HG03025 (cell line): ENCODE results near the gene EFNA2.

Experiments
- ATAC-seq: cut with Tn5 transposase; IDR thresholded peaks from one replicate; pipeline ENCODE4 v1.9.1; 2021; ENCODE audit warnings: mild to moderate bottlenecking, moderate library complexity; ENCODE audit not compliant: unreplicated experiment, low FRiP score

Gene EFNA2

DNA sequence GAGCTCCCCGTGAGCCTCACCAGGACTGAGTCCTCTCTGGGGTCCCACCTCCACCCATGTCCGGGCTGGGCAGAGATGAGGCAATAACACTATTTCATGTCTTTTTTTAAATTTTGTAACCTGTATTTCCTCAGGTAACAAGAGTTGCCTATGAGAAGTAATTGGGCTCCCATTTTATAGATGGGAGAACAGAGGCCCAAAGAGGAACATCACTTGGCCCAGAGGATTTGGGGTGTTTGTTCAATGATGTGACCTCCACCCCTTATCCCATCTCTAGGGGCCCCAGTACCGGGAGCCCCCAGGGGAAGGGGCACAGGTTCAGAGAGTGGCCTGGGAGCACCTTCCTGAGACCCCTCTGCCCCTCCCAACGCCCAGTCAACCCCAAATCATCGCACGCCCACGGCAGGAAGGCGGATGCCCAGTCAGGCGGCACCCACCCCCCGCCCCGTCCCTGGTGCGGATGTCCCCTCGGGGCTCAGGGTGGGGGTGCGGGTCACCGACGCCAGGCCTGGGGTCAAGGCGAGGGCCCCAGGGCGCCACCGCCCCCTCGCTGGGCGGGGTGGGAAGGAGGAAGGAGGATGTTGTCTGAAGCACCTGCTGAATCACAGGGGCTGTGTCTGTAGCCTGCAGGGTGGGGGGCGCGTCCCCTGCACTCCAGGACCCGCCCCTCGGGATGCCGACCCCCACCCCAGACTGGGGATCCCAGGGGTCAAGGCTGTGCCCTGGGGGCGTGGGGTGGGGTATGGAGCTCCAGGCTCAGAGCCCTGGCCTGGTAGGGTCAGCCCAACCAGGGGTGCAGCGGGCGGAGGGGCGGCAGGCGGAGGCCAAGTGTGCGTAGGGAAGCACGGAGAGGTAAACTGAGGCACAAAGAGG is 25.6 kb upstream of the EFNA2 start:
- ATAC-seq, result peak; percentile 2

DNA sequence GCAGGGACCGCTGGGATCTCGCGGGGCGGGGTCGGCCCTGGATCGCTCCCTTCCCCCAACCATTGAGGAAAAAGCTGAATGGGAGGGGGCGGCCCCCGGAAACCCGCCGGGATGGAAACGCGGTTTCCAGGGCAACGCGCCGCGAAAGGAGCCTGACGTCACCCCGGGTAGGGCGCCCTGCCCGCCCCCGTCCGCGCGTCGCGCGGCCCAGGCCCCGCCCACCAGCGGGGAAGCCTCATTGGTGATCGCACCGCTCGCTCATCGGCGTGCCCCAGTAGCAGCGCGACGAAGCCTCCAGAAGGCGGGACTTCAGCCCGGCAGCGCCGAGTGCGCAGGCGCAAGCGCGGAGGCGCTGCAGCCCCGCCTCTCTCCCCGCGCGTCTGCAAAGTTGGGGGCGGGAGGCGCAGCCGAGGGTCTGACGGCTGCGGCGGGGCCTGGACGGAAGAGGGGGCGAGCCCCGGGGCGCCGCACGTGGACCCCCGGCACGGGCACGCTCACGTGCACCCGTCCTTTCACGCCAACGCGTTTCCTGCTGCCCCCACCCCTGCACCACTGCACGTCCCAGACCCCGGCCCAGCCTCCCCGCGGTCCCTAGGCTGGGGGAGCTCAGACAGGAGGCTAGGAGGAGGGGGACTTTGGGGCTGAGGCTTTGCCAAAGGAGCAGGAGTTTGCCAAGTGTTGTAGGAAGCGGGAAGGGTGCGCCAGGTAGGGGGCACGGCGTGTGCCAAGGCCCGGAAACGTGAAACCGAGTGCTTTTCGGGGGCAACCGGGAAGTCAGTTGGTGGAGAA is 24.7 kb upstream of the EFNA2 start:
- peak; percentile 45 for ATAC-seq

DNA sequence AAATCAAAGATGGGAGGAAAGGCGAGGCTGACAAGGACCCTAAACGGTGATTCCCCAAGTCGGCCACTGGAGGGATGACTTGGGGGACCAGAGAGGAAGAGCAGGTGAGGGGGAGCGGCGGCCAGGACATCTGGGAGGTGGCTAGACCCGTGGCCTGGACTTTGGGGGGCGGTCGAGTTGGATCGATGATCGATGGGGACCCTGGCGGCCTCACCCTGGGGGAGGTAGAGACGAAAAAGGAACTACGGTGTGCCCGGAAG is 24.2 kb upstream of the EFNA2 start:
- no peak for ATAC-seq

DNA sequence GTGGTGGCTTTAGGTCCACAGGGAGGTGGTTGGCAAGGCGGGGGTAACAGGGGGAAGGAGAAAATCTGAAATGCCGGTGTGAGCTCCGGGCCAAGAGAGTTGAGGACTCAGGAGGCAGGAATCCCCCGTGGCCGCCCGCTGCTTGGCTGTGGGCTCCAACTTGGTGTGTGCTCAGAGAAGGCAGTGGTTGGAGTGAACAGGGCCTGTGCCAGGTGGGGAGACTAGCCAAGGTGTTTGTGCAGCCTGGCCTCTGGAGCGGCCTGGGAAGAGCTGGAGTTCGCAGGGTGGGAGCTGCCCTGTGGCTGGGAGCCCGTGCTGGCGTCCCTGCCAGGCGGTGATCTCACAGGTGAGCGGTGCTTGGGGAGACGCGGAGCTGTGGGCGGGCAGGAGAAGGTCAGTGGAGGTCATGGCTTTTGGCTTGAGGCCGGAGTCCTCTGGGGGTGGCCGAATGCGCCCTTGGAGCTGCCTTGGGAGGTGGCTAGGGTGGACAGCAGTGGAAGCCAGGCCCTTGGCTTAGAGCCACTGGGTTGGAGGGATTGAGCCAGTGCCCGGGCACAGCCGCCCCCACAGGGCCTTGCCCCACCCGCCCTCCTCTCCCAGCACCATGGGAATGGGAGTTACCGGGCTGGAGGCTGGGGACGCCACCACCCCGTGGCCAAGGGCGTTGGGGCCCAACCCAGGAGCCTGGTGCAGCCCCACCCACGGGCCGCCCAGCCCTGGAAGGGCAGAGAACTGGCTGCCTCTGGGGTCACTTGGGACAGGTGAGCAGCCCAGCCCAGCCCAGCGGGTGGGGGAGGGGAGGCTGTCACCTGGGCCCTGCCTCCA is 23.7 kb upstream of the EFNA2 start:
- no peak for ATAC-seq

DNA sequence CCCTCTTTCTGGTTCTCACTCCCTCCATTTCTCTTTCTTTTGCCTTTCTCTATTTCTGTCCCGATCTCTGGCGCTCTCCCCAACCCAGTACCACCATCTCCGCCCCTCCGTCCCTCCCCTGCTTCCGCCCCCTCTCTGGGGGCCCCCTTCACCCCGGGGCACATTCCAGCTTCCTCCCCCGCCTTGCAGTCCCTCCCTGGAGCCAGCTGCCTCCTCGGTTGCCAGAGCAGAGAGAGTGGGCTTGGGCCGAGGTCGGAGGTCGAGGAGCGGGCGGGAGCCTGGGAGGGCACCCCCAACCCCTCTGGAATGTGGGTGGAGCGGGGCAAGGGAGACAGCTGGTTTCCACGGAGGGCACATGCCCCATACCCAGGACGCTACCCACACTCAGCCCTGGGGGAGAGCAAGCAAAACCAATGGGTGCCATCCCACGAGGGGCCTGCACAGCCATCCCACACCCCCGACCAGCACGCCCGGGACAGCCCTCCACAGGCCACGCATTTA is 23.0 kb upstream of the EFNA2 start:
- no peak for ATAC-seq

DNA sequence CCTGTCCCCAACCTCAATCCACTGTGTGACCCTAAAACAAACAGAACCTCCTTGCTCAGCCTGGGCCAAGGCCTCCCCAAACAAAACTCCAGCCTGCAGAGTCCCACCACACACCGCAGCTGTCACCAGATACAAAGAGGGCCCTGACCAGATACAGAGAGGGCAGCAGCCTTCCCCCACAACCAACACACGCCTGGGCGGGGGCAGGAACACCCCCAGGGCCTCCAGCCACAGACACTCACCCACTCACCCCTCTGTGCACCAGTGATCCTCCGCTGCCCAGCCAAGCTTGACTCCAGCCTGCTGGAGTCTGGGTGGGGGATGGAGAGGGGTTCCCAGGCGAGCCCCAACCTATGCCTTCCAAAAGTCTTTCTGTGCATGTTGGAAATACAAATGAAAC is 22.5 kb upstream of the EFNA2 start:
- no peak for ATAC-seq

DNA sequence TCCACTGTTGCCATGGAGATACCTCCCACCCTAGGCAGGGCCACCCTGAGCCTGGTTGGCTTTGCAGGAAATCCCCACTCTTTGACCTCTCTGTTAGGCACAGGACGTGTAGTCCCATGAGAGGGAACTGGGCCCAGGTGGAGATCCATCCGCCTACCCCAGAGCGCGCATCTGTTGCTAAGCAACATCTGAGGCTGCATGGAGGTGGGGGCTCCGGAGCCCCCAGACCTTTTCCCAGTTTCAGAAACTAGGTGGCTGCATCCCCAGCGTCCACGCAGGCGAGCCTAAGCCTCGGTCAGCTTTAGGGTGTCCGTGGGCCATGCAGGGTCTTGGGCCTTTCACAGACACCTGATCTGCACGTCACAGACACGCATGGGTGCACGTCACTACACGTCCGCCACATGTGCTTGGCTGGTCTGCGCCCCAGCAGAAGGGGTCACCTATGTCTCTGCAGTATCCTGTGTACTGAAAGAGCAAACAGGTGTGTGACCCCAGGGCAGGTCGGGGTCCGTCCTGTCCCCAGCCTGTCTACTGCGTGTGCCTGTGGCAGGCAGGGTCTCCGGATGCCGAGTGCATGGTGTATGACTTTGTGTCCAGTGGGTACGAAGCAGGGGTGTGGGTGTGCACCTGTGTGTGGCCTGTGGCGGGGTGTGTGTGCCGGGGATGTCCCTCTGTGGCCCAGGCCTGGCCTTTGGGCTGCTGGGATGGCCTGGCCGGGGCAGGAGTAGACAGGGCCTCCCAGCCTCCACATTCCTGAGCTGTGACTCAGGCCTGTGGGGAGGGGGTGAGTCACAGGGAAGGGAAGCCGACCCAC is 20.7 kb upstream of the EFNA2 start:
- no peak for ATAC-seq

DNA sequence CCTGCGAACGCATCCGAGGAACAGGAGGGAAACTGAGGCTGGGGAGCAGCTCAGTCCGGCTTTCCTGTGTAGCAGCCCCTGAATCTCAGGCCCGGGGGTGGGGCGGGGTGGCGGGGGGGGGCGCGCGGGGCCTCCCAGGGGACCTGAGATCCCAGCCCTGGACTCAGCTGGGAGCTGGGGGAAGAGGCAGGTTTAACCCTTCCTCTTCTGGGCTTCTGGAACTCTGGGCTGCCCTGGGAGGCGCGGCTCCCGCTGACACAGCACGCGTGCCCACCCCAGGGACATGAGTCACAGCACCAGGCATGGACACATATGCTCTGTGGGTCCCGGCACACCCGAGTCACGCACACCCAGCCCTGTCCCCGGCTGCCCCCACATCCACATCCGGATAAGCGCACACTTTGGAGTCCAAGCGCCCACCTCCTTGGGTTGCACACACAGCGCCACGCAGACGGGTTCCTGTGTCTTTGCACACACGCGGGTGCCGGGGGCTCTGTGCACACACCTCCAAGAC is 20.0 kb upstream of the EFNA2 start:
- ATAC-seq, result no peak

DNA sequence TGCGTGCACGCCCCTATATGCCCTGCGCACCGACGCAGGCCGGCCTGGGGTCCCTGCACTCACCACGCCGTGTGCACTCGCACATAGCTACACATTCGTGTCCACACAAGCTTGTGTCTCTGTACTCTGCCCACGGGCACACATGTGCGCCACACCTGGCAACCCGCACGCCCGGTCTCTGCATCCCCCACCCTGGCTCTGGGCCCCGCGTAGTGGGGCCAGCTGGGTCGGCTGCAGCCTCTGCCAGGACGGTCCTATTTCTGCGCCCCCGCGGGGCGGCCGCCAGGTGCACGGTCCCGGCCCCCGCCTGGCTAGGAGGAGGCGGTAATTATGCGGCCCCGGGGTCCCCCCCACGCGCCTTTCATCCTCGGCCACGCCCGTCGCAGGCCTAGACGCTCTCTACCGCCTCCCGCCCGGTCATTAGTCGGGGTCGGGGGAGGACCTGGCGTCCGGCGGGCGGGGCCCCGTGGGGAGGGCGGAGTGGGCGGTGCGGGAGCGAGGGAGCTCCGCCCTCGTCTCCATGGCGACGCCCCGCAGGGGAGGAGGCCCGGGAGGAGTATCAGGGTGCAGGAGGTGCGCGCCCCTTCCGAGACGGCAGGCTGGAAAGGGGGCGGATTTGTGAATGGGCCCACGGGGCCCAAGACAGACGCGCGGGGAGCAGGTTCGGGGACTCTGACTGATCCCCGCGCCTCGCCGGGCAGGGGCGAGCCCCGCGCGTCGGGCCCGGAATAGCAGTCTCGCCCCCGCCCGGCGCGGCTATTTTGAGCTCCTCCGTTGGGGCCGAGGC is 19.4 kb upstream of the EFNA2 start:
- peak; percentile 35 for ATAC-seq

DNA sequence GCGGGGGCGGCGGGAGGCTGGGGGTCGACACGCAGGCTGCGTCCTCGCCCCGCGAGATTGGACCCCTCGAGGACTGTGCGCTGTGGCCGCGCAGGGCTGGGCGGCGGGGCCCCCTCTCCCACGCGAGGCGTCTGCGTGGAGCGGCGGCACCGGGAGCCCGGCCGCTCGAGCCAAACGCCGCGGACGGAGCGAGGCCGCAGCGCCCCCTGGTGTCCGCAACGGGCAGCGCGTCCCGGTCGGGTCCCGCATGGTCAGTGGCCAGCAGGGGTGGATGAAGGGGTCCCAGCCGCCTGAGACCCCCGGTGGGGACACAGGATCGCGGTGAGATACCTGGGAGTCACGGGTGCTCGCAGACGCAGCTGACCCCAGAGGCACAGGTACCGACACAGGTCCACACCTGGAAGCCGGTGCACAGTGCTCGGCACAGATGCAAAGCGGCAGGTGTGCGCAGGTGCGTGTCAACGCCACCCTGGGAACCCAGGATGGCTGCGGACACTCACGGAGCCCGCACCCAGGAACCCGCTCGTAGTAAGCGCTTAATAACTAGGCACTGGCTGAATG is 18.7 kb upstream of the EFNA2 start:
- peak; percentile 8 for ATAC-seq

DNA sequence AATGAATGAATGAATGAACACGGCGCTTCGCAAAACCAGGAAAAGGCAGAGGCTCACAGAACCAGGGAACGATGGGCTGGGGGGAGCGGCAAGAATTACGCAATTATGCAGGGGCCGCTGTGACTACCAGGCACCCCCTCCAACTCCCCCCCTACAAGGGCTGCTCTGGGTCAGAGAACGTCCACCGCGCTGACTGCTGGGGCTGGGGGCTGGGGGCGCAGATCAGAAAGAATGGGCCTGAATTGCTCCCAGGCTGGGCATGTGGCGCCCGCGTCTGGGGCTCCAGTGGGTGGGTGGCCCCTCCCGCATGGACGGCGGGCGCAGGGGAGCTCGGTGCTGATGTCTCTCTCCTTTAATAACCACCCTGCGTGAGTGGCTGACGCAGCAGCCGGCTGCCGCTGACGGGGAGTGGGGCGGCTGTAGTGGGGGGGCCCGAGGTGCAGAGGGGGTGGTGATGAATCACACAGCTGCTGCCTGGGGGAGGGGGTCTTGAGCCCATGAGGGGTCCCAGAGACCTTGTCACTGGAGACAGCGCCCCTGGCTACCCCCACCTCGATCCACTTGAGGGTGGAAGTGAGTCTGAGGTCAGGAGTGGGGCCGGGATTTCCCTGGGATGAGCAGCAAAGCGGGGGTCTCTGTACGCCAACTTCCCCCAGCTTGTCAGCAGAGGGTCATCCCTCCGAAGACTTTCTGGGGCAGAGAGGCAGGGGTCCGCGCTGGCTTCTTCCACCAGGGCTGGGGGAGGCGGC is 18.0 kb upstream of the EFNA2 start:
- ATAC-seq, result no peak

DNA sequence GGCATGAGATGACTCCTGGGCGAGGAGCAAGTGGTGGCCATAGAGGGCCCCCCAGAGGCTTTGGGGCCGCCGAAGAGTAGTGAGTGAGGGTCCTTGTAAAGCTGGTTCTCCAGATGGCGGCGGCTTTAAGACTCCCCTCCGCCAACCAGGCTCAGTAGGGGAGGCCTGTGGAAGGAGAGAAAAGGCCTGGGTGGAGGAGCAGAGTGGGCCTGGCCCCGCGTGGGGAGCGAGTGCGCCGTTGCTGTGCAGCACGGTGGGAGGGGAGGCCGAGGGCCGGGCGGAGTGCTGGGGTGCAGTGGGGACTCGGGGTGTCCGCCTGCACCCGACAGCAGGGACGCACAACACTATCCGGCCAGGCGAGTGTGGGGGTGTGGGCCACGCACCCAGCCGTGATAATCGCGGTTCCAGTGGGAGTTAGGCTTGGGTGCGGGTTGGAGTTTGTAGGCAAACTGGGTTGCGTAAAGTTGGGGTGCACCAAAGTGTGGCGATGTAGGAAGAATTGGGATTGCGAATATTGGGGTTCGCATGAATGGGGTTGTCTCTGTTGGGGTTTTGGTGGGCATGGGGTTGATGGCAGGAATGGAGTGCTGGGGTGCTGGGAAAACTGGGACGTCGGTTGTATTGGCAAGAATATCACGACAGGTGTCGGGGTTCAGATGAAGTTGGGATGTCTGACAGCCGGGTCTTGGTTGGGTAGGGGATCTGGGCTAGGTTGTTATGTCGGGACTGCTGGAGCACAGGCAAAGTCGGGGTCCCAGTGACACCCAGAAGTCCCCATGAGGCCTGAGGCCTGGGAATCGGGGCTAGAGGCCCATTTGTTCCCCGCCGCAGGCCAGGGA is 17.2 kb upstream of the EFNA2 start:
- no peak for ATAC-seq

DNA sequence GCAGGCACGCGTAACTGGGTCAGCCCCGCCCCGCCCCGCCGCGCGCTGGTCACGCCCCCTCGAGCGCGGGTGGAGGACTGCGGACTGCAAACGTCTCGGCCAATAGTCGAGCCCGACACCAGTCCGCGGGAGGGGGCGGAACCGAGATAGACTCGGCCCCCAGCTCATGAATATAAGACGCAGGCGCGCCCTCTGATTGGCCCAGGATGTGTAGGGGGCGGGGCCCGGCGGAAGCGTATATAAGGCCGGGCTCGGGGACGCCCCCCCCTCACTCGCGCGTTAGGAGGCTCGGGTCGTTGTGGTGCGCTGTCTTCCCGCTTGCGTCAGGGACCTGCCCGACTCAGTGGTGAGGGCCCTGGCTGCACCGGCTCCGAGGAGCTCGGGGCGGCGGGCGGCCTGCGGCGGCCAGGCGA is 16.6 kb upstream of the EFNA2 start, which contains the start of gene CIRBP:
TSS of gene CIRBP (plus strand) at position 268 of the 413 bp plus-strand sequence. CDS start 1,602 bp downstream, outside the sequence.
- peak; percentile 55 for ATAC-seq

DNA sequence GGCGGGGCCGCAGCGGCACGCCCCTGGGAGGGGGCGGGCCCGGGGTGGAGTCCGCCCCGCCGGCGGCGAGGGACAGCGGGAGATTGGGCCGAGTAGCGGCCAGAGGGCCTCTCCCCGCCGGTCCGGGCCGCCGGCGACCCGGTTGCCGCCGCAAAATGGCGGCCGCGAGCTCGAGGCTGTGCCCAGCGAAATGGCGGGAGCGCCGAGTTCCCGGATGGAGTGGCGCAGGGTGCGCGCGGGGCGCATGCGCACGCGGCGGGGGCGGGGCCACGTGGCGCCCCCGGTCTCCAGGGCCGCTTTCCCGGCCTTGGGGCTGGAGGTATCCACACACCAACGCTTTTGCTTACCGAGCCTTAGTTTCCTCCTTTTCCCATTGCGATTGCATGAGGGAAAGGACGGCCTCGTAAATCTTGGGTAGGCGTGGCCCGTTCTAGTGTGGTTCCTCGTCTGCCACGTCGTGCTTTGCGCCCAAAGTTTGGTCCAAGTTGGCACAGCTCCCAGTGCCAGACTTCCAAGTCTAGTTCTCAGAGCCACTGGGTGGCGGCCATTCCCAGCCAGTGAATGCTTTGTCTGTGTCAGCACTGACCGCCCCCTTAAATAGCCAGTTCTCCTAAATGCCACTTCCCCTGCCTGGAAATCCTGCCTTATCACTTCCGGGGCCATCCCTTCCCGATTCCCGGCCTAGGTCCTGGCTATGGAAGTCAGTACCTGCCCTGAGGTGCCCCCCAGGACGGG is 16.0 kb upstream of the EFNA2 start:
- peak; percentile 23 for ATAC-seq

DNA sequence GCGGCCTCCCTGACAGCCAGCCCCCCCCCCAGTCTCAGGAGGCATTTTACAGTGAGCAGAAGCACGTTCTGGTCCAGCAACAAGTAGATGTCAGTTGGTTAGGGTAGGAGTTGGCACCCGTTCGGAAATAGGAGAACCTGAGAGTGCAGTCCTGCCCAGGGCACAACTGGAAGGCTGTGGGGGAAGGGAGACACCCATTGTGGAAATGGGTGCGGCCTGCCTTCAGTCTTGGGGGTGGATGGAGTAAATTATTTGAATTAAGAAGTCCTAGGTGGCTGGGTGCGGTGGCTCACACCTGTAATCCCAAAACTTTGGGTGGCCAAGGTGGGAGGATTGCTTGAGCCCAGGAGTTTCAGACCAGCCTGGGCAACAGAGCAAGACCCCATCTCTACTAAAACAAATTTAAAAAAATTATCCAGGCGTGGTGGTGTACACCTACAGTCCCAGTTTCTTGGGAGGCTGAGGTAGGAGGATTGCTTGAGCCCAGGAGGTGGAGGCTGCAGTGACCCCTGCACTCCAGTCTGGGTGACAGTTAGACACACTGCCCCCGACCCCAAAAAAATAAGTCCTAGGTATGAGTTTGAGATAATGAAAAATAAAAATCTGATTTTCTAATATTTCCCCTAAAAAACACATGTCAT is 15.3 kb upstream of the EFNA2 start:
- ATAC-seq, result no peak
